Gastrocnemius medialis (tissue), 4 donors: ENCODE measurements around the gene SEC23A. TPM values are rescaled to one million over a fixed set of nuclear protein-coding genes. Genes with fewer than 3 reads are reported as not detected.

Source experiments
- ATAC-seq, 2 donors: fragments of 150-250 bp; one replicate each; pipeline ENCODE4 v1.9.1; 2016
- DNase-seq, 2 donors: peaks; one replicate each; pipeline ENCODE4 v3.0.0-alpha.2; 2019
- H3K27ac ChIP-seq, 4 donors: fragments of 200-600 bp; sonication (generic); 1 replicate in 1 of 4; 2 replicates in 3 of 4; pipeline ENCODE4 v1.5.1; 2016 to 2018; ENCODE audit warnings: mild to moderate bottlenecking in 2 of 4, moderate library complexity in 1 of 4
- H3K27me3 ChIP-seq, 3 donors: fragments of 200-600 bp; sonication (generic) in 2 of 3; 1 replicate in 1 of 3; 2 replicates in 2 of 3; pipeline versions ENCODE4 v1.5.1 to v1.6.0; 2016 to 2019; ENCODE audit warnings: mild to moderate bottlenecking in 1 of 3, moderate library complexity in 1 of 3
- H3K36me3 ChIP-seq, 2 donors: fragments of 200-600 bp; sonication (generic) in 1 of 2; one replicate each; pipeline ENCODE4 v1.5.1; 2017 to 2018
- H3K4me1 ChIP-seq, 2 donors: fragments of 200-600 bp; sonication (generic) in 1 of 2; one replicate each; pipeline ENCODE4 v1.5.1; 2016 to 2017; ENCODE audit warnings: mild to moderate bottlenecking in 2 of 2
- H3K4me3 ChIP-seq, 4 donors: fragments of 200-600 bp; sonication (generic) in 3 of 4; 1 replicate in 1 of 4; 2 replicates in 3 of 4; pipeline ENCODE4 v1.5.1; 2016 to 2019; ENCODE audit warnings: mild to moderate bottlenecking in 2 of 4
- H3K9me3 ChIP-seq, 3 donors: fragments of 200-600 bp; sonication (generic) in 2 of 3; 1 replicate in 1 of 3; 2 replicates in 2 of 3; pipeline ENCODE4 v1.5.1; 2016 to 2019
- CTCF ChIP-seq, 5 experiments: fragments of 450-650 bp in 3 of 5; fragments of 200-600 bp in 2 of 5; sonication (generic) in 2 of 5; IDR thresholded peaks in 4 of 5; conservative IDR thresholded peaks in 1 of 5; 1 replicate in 4 of 5; 2 replicates in 1 of 5; pipeline ENCODE4 v1.5.1; 2016 to 2019; ENCODE audit warnings: antibody characterized with exemption in 5 of 5, mild to moderate bottlenecking in 3 of 5, moderate library complexity in 3 of 5
- POLR2A ChIP-seq, 2 donors: fragments of 450-650 bp; IDR thresholded peaks; one replicate each; pipeline ENCODE4 v1.6.1; 2017; ENCODE audit warnings: antibody characterized with exemption in 2 of 2, mild to moderate bottlenecking in 2 of 2, moderate library complexity in 2 of 2
- in situ Hi-C, 4 donors: fragments of 200-750 bp; cut with MboI; loops; one replicate each; pipeline versions ENCODE4 v1.15.0 to v1.8.0; 2017; ENCODE audit warnings: low sequenced_read_pairs in 4 of 4
- intact Hi-C: fragments of 100-400 bp; cut with DNase I; formaldehyde crosslinking; loops from one replicate; pipeline ENCODE4 v1.15.1; 2023; ENCODE audit warnings: low total_unique reads
- total RNA-seq, 4 donors: library from RNA; depleted of rRNA; stranded (reverse); fragments of >200 nt; gene quantifications; one replicate each; pipeline versions ENCODE4 v1.1.0 to v1.2.3, GENCODE V29; 2016

SEC23A gene
- total RNA-seq, 4 donors from 2014 or later, result 79.9 to 183 (median 93.9) TPM

DNA sequence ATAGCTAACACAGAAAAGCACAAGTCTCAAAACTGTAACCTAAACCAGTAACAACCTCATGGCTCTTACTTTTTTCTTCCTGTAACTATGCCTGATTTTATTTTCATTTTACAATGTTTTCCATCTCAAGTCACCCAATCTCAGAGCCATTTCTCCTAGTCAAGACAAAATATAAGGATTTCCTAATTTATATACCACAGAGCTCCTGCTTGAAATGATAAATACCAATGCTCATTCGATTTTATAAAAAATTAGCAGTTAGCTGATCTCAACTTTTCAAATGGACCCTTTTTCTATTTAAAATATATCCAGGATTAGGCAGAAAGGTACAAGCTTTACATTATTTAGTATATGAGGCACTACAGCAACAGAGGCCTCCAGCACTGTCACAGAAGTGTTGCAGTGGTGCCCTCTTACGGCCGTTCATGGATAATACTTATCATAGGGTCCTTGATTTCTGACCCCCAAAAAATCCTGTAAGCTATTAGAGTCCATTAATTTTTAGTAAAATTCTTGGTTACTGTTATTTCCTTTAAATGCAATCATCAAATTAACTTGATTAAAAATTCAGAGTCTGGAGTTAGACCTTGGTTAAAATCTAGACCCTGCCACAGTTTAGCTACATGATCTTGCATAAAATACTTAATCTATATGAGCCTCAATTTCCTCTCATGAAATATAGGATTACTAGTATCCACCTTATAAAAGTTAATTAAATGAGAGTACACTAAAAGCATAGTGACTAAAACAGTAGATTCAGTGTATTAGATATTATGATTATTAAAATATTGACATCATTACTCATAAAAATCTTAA is 68.3 kb downstream of the SEC23A start:
- in situ Hi-C loops, result no loop called here
- H3K27ac ChIP-seq, result no peak overlapping the region
- no peaks in the 10 kb centered on the region for H3K27me3 ChIP-seq
- DNase-seq (no peak), ATAC-seq (no peak)
- TF ChIP-seq CTCF (IDR thresholded peaks at IDR 0.05 in 4 of 5, conservative IDR thresholded peaks at IDR 0.05 in 1 of 5), result no peak
- no peak for TF ChIP-seq POLR2A (IDR thresholded peaks at IDR 0.05)
- no peaks in the 10 kb centered on the region for H3K4me1 ChIP-seq
- no peak overlapping the region for H3K4me3 ChIP-seq
- H3K9me3 ChIP-seq, result no peaks in the 10 kb centered on the region
- H3K36me3 ChIP-seq, result peaks cover 0 to 64% of the 10 kb centered on the region in 2 donors
- intact Hi-C loops, result no loop called here

GRCh38 chr14:39033371-39033770 is 69.7 kb downstream of the SEC23A start:
- in situ Hi-C loops, result no loop called here
- peaks cover 0 to 54% of the 10 kb centered on the region in 2 donors for H3K36me3 ChIP-seq
- no peak for ATAC-seq

GRCh38 chr14:39030209-39030608 is 72.8 kb downstream of the SEC23A start:
- no peak overlapping the region for H3K27ac ChIP-seq
- H3K27me3 ChIP-seq, result no peaks in the 10 kb centered on the region
- no peak overlapping the region for H3K4me3 ChIP-seq
- DNase-seq, result no peak
- peaks cover 0 to 24% of the 10 kb centered on the region in 2 donors for H3K36me3 ChIP-seq
- TF ChIP-seq CTCF (IDR thresholded peaks at IDR 0.05 in 4 of 5, conservative IDR thresholded peaks at IDR 0.05 in 1 of 5), result no peak
- no peak for TF ChIP-seq POLR2A (IDR thresholded peaks at IDR 0.05)
- no peaks in the 10 kb centered on the region for H3K9me3 ChIP-seq
- intact Hi-C loops (no loop called here), in situ Hi-C loops (no loop called here)
- no peak for ATAC-seq
- no peaks in the 10 kb centered on the region for H3K4me1 ChIP-seq

More at GRCh38 chr14:39033371-39033770, 69.7 kb downstream of the SEC23A start:
- no peak for DNase-seq
- intact Hi-C loops, result no loop called here
- Histone ChIP-seq H3K4me1 (no peaks in the 10 kb centered on the region), H3K9me3 (no peaks in the 10 kb centered on the region), H3K27me3 (no peaks in the 10 kb centered on the region), H3K27ac (no peak overlapping the region), H3K4me3 (no peak overlapping the region)
- TF ChIP-seq POLR2A (IDR thresholded peaks at IDR 0.05) (no peak), CTCF (IDR thresholded peaks at IDR 0.05 in 4 of 5, conservative IDR thresholded peaks at IDR 0.05 in 1 of 5) (no peak)

GRCh38 chr14:39029789-39030188 is 73.2 kb downstream of the SEC23A start:
- in situ Hi-C loops, result no loop called here
- H3K36me3 ChIP-seq, result peaks cover 0 to 21% of the 10 kb centered on the region in 2 donors
- TF ChIP-seq CTCF (IDR thresholded peaks at IDR 0.05 in 4 of 5, conservative IDR thresholded peaks at IDR 0.05 in 1 of 5), result no peak
- no peak for TF ChIP-seq POLR2A (IDR thresholded peaks at IDR 0.05)
- H3K4me3 ChIP-seq, result no peak overlapping the region
- H3K27ac ChIP-seq, result no peak overlapping the region
- no peaks in the 10 kb centered on the region for H3K4me1 ChIP-seq
- intact Hi-C loops, result no loop called here
- DNase-seq (no peak), ATAC-seq (no peak)
- no peaks in the 10 kb centered on the region for H3K27me3 ChIP-seq
- no peaks in the 10 kb centered on the region for H3K9me3 ChIP-seq
